Thyroid gland (tissue), 4 donors: ENCODE measurements around the gene TBPL2.

Experiments used
- POLR2A ChIP-seq, 2 donors: fragments of 450-650 bp; IDR thresholded peaks; one replicate each; pipeline ENCODE4 v1.6.1; 2017; ENCODE audit warnings: antibody characterized with exemption in 2 of 2, mild to moderate bottlenecking in 2 of 2, moderate library complexity in 1 of 2
- TF ChIP-seq, protein P1 (sequence below), 6 experiments: fragments of 200-600 bp in 3 of 6; fragments of 450-650 bp in 3 of 6; sonication (generic) in 3 of 6; IDR thresholded peaks; one replicate each; pipeline ENCODE4 v1.5.1; 2016 to 2019; ENCODE audit warnings: antibody characterized with exemption in 6 of 6, mild to moderate bottlenecking in 2 of 6, inconsistent platforms in 1 of 6, moderate library complexity in 1 of 6

GRCh38 chr14:55473786-55474185 is 33.4 kb upstream of the TBPL2 start:
- TF ChIP-seq, protein P1, sequence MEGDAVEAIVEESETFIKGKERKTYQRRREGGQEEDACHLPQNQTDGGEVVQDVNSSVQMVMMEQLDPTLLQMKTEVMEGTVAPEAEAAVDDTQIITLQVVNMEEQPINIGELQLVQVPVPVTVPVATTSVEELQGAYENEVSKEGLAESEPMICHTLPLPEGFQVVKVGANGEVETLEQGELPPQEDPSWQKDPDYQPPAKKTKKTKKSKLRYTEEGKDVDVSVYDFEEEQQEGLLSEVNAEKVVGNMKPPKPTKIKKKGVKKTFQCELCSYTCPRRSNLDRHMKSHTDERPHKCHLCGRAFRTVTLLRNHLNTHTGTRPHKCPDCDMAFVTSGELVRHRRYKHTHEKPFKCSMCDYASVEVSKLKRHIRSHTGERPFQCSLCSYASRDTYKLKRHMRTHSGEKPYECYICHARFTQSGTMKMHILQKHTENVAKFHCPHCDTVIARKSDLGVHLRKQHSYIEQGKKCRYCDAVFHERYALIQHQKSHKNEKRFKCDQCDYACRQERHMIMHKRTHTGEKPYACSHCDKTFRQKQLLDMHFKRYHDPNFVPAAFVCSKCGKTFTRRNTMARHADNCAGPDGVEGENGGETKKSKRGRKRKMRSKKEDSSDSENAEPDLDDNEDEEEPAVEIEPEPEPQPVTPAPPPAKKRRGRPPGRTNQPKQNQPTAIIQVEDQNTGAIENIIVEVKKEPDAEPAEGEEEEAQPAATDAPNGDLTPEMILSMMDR (IDR thresholded peaks at IDR 0.05): no peak
- TF ChIP-seq POLR2A (IDR thresholded peaks at IDR 0.05): no peak
